IMR-90 (cell line): ENCODE results near the gene PRDM1.

Source experiments
- CHD1 ChIP-seq: IDR thresholded peaks from 2 replicates; pipeline ENCODE4 v1.6.1; 2012; ENCODE audit warnings: low read depth, low read length, improper control_type of control experiment
- CTCF ChIP-seq: conservative IDR thresholded peaks from 2 replicates; pipeline ENCODE4 v1.5.1; 2012; ENCODE audit warnings: mild to moderate bottlenecking, low read depth, low read length, improper control_type of control experiment
- POLR2A ChIP-seq: IDR thresholded peaks from 2 replicates; pipeline ENCODE4 v1.6.1; 2012; ENCODE audit warnings: mild to moderate bottlenecking, low read depth, low read length

GRCh38 chr6:106070636-106071035, 15.5 kb upstream of the PRDM1 start:
- TF ChIP-seq CTCF (no peak), CHD1 (no peak), POLR2A (no peak)
